Neural cell (in vitro differentiated cells): ENCODE results near the gene TBL1XR1.

Experiments used
- EZH2 ChIP-seq: fragments of 200-600, 300-800 bp; shearing (Covaris generic), sonication (generic); IDR thresholded peaks from 2 replicates; pipeline ENCODE4 v1.6.1; 2014; ENCODE audit warnings: antibody characterized with exemption, low read length, borderline replicate concordance, mild to moderate bottlenecking; ENCODE audit not compliant: insufficient read depth, poor library complexity, severe bottlenecking
- POLR2AphosphoS5 ChIP-seq: IDR thresholded peaks from 2 replicates; pipeline ENCODE4 v1.6.1; 2012
- TF ChIP-seq, protein P1 (sequence below): fragments of 450-650 bp; IDR thresholded peaks from 2 replicates; pipeline ENCODE4 v1.5.1; 2014; ENCODE audit warnings: antibody characterized with exemption, mild to moderate bottlenecking, moderate library complexity; ENCODE audit not compliant: poor library complexity, severe bottlenecking
- TF ChIP-seq, protein P2 (sequence below): IDR thresholded peaks from 2 replicates; pipeline ENCODE4 v1.6.1; 2012; ENCODE audit warnings: borderline replicate concordance

DNA sequence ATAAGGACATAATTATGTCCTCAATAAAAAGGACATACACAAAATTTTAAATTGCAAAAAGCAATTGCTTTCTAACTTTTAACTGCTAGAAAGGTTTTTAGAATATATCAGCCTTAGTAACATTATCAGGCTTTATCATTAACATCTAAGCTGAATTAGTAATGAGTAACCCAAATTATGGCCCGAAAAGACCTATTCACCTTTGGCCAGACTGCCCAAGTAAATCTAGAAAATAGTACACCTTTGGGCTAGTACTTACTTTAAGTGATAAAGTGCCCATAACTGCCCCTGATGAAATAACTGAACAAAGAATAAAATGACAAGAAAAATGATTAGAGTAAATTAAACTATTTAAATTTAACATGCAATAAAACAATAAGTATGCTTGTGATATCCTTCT, 117.2 kb downstream of the TBL1XR1 start:
- TF ChIP-seq EZH2: no peak
- TF ChIP-seq, protein P1, sequence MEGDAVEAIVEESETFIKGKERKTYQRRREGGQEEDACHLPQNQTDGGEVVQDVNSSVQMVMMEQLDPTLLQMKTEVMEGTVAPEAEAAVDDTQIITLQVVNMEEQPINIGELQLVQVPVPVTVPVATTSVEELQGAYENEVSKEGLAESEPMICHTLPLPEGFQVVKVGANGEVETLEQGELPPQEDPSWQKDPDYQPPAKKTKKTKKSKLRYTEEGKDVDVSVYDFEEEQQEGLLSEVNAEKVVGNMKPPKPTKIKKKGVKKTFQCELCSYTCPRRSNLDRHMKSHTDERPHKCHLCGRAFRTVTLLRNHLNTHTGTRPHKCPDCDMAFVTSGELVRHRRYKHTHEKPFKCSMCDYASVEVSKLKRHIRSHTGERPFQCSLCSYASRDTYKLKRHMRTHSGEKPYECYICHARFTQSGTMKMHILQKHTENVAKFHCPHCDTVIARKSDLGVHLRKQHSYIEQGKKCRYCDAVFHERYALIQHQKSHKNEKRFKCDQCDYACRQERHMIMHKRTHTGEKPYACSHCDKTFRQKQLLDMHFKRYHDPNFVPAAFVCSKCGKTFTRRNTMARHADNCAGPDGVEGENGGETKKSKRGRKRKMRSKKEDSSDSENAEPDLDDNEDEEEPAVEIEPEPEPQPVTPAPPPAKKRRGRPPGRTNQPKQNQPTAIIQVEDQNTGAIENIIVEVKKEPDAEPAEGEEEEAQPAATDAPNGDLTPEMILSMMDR: no peak
- TF ChIP-seq POLR2AphosphoS5: no peak
- TF ChIP-seq, protein P2, sequence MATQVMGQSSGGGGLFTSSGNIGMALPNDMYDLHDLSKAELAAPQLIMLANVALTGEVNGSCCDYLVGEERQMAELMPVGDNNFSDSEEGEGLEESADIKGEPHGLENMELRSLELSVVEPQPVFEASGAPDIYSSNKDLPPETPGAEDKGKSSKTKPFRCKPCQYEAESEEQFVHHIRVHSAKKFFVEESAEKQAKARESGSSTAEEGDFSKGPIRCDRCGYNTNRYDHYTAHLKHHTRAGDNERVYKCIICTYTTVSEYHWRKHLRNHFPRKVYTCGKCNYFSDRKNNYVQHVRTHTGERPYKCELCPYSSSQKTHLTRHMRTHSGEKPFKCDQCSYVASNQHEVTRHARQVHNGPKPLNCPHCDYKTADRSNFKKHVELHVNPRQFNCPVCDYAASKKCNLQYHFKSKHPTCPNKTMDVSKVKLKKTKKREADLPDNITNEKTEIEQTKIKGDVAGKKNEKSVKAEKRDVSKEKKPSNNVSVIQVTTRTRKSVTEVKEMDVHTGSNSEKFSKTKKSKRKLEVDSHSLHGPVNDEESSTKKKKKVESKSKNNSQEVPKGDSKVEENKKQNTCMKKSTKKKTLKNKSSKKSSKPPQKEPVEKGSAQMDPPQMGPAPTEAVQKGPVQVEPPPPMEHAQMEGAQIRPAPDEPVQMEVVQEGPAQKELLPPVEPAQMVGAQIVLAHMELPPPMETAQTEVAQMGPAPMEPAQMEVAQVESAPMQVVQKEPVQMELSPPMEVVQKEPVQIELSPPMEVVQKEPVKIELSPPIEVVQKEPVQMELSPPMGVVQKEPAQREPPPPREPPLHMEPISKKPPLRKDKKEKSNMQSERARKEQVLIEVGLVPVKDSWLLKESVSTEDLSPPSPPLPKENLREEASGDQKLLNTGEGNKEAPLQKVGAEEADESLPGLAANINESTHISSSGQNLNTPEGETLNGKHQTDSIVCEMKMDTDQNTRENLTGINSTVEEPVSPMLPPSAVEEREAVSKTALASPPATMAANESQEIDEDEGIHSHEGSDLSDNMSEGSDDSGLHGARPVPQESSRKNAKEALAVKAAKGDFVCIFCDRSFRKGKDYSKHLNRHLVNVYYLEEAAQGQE: no peak
